ENCODE results near the gene ABCG2.
"Not testable (repeated sequence)": the region's sequence is repeated elsewhere in the genome, so short reads cannot be mapped to it uniquely, and the experiment has no call there.

The ABCG2 gene

GRCh38 chr4:88166608-88167007 is 8.2 kb upstream of the ABCG2 start:
- no peak for DNase-seq (ENCODE audit: low read depth, low spot score)

GRCh38 chr4:88163336-88163735 is 4.9 kb upstream of the ABCG2 start:
- DNase-seq (ENCODE audit: low read depth, low spot score), result no peak

GRCh38 chr4:88162626-88163025 is 4.2 kb upstream of the ABCG2 start:
- peak; percentile 50 for DNase-seq (ENCODE audit: low read depth, low spot score)

GRCh38 chr4:88159229-88159725 is 838 bp upstream of the ABCG2 start:
- no peak for DNase-seq (ENCODE audit: low read depth, low spot score)

GRCh38 chr4:88158038-88158488 is 376 bp downstream of the ABCG2 start:
- DNase-seq (ENCODE audit: low read depth, low spot score), result peak; percentile 86

- peak; percentile 43 for DNase-seq (ENCODE audit: low read depth, low spot score)
Measured at GRCh38 chr4:88152331-88152730, 6.1 kb downstream of the ABCG2 start.

- DNase-seq (ENCODE audit: low read depth, low spot score), result no peak
Measured at GRCh38 chr4:88148560-88148959, 9.9 kb downstream of the ABCG2 start.

GRCh38 chr4:88147799-88148217 is 10.6 kb downstream of the ABCG2 start:
- peak; percentile 45 for DNase-seq (ENCODE audit: low read depth, low spot score)

GRCh38 chr4:88146891-88147290 is 11.5 kb downstream of the ABCG2 start:
- DNase-seq (ENCODE audit: low read depth, low spot score), result no peak

GRCh38 chr4:88144866-88145300 is 13.6 kb downstream of the ABCG2 start:
- DNase-seq (ENCODE audit: low read depth, low spot score), result peak; percentile 50

- DNase-seq (ENCODE audit: low read depth, low spot score), result no peak
Measured at GRCh38 chr4:88144048-88144447, 14.4 kb downstream of the ABCG2 start.

- DNase-seq (ENCODE audit: low read depth, low spot score), result no peak
Measured at GRCh38 chr4:88143504-88143903, 14.9 kb downstream of the ABCG2 start.

- DNase-seq (ENCODE audit: low read depth, low spot score), result no peak
Measured at GRCh38 chr4:88138561-88138960, 19.9 kb downstream of the ABCG2 start.

GRCh38 chr4:88137112-88137511 is 21.3 kb downstream of the ABCG2 start:
- DNase-seq (ENCODE audit: low read depth, low spot score), result no peak

GRCh38 chr4:88136249-88136648 is 22.2 kb downstream of the ABCG2 start:
- DNase-seq (ENCODE audit: low read depth, low spot score), result no peak

GRCh38 chr4:88135356-88135663 is 23.1 kb downstream of the ABCG2 start:
- DNase-seq (ENCODE audit: low read depth, low spot score), result no peak

- DNase-seq (ENCODE audit: low read depth, low spot score), result no peak
Measured at GRCh38 chr4:88134536-88135355, 23.7 kb downstream of the ABCG2 start.

- DNase-seq (ENCODE audit: low read depth, low spot score), result no peak
Measured at GRCh38 chr4:88134111-88134510, 24.3 kb downstream of the ABCG2 start.

GRCh38 chr4:88130544-88131305 is 27.7 kb downstream of the ABCG2 start:
- no peak for DNase-seq (ENCODE audit: low read depth, low spot score)

- no peak for DNase-seq (ENCODE audit: low read depth, low spot score)
Measured at GRCh38 chr4:88130003-88130402, 28.4 kb downstream of the ABCG2 start.

GRCh38 chr4:88122260-88122659 is 36.2 kb downstream of the ABCG2 start:
- DNase-seq (ENCODE audit: low read depth, low spot score), result not testable (repeated sequence)

- no peak for DNase-seq (ENCODE audit: low read depth, low spot score)
Measured at GRCh38 chr4:88119943-88120342, 38.5 kb downstream of the ABCG2 start.

- DNase-seq (ENCODE audit: low read depth, low spot score), result no peak
Measured at GRCh38 chr4:88115587-88115986, 42.9 kb downstream of the ABCG2 start.

Data from ELF-1 (cell line).